ENCODE measurements around the gene KREMEN2. TPM values are rescaled to one million over a fixed set of nuclear protein-coding genes. Genes with fewer than 3 reads are reported as not detected.
A peak's percentile ranks its signal among the peaks of the same experiment; 100 is the strongest.

The KREMEN2 gene
- total RNA-seq, 1 donor from 2014 or later, result not detected

GRCh38 chr16:2980227-2981176, 16.4 kb downstream of the KREMEN2 start, which contains the start of gene PKMYT1:
Gene PKMYT1, minus strand, starts transcription at chr16:2980446. Its CDS starts 789 bp downstream, at chr16:2979657.
- peak; percentile 91 for DNase-seq (ENCODE audit: low spot score)

- DNase-seq (ENCODE audit: low spot score), result no peak
Observed at GRCh38 chr16:2981177-2981898, 17.3 kb downstream of the KREMEN2 start.

GRCh38 chr16:2981899-2982250, 17.8 kb downstream of the KREMEN2 start:
- no peak for DNase-seq (ENCODE audit: low spot score)

- DNase-seq (ENCODE audit: low spot score), result no peak
Observed at GRCh38 chr16:2982402-2982801, 18.3 kb downstream of the KREMEN2 start.

GRCh38 chr16:2983706-2984136, 19.6 kb downstream of the KREMEN2 start:
- DNase-seq (ENCODE audit: low spot score), result peak; percentile 86

GRCh38 chr16:2985462-2985861, 21.4 kb downstream of the KREMEN2 start:
- no peak for DNase-seq (ENCODE audit: low spot score)

GRCh38 chr16:2985893-2986355, 21.8 kb downstream of the KREMEN2 start:
- DNase-seq (ENCODE audit: low spot score), result no peak

- DNase-seq (ENCODE audit: low spot score), result no peak
Observed at GRCh38 chr16:2986623-2987188, 22.6 kb downstream of the KREMEN2 start.

- DNase-seq (ENCODE audit: low spot score), result no peak
Observed at GRCh38 chr16:2987286-2987685, 23.2 kb downstream of the KREMEN2 start.

GRCh38 chr16:2987833-2988232, 23.8 kb downstream of the KREMEN2 start:
- no peak for DNase-seq (ENCODE audit: low spot score)

GRCh38 chr16:2988590-2989099, 24.6 kb downstream of the KREMEN2 start:
- DNase-seq (ENCODE audit: low spot score), result no peak

GRCh38 chr16:2990891-2991290, 26.8 kb downstream of the KREMEN2 start:
- no peak for DNase-seq (ENCODE audit: low spot score)

GRCh38 chr16:2991566-2992261, 27.6 kb downstream of the KREMEN2 start:
- no peak for DNase-seq (ENCODE audit: low spot score)

GRCh38 chr16:2992383-2993081, 28.5 kb downstream of the KREMEN2 start:
- DNase-seq (ENCODE audit: low spot score), result no peak

GRCh38 chr16:2996298-2996697, 32.2 kb downstream of the KREMEN2 start:
- no peak for DNase-seq (ENCODE audit: low spot score)

GRCh38 chr16:2999929-3000328, 35.9 kb downstream of the KREMEN2 start:
- no peak for DNase-seq (ENCODE audit: low spot score)

GRCh38 chr16:3000540-3000939, 36.5 kb downstream of the KREMEN2 start:
- no peak for DNase-seq (ENCODE audit: low spot score)

GRCh38 chr16:3001316-3001715, 37.2 kb downstream of the KREMEN2 start:
- DNase-seq (ENCODE audit: low spot score), result no peak

- DNase-seq (ENCODE audit: low spot score), result peak; percentile 96
Observed at GRCh38 chr16:3003582-3004270, 39.7 kb downstream of the KREMEN2 start.

- DNase-seq (ENCODE audit: low spot score), result no peak
Observed at GRCh38 chr16:3004319-3004718, 40.2 kb downstream of the KREMEN2 start.
